ENCODE data around the gene RACGAP1.

RACGAP1 gene

DNA sequence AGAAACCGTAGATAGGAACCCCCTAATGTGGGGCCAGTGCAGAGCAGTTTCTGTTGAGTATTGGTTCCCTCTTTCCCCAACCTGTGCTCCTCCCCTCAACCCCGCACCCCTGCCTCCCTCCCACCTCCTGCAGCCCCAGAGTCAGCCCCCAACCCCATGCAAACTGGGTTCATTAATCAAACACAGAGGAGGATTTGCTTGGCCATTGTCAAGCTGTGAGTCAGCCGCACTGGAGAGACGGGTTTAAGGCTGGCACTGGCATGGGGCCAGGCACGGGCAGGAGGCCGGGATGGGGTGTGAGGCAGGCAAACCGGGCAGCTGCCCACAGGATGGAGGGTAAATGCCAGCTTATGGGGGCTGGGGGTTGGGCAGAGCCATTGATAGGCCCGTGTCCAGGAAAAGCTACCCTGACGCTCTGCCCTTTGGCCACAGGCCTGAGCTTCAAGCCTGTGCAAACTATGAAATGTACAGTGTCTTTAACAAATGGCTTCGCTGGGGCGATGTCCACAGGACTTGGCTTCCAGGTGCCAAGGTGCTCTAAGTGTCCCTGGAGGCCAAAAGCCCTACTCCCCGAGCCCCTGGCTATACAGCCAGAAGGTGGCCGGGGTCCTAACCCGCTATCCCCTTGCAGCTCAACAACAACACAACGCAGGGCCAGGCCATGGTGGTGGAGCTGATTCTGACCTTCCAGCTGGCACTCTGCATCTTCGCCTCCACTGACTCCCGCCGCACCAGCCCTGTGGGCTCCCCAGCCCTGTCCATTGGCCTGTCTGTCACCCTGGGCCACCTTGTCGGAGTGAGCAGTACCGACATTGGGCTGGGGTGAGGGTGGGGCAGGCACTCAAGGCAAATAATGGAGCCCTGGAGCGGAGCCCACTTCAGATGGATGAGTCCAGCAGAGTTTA lies 62.2 kb downstream of the RACGAP1 start:
- no peak for DNase-seq (ENCODE audit: low read depth, low spot score)
- H3K4me3 ChIP-seq (ENCODE audit: low read depth, low read length): no peak overlapping the region
- in situ Hi-C loops (cut with HindIII; ENCODE audit: low sequenced_read_pairs): no loop called here
- TF ChIP-seq, protein P1, sequence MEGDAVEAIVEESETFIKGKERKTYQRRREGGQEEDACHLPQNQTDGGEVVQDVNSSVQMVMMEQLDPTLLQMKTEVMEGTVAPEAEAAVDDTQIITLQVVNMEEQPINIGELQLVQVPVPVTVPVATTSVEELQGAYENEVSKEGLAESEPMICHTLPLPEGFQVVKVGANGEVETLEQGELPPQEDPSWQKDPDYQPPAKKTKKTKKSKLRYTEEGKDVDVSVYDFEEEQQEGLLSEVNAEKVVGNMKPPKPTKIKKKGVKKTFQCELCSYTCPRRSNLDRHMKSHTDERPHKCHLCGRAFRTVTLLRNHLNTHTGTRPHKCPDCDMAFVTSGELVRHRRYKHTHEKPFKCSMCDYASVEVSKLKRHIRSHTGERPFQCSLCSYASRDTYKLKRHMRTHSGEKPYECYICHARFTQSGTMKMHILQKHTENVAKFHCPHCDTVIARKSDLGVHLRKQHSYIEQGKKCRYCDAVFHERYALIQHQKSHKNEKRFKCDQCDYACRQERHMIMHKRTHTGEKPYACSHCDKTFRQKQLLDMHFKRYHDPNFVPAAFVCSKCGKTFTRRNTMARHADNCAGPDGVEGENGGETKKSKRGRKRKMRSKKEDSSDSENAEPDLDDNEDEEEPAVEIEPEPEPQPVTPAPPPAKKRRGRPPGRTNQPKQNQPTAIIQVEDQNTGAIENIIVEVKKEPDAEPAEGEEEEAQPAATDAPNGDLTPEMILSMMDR (IDR thresholded peaks at IDR 0.05; ENCODE audit: low read depth, low read length): no peak

- in situ Hi-C loops (cut with HindIII; ENCODE audit: low sequenced_read_pairs): no loop called here
- no peak for DNase-seq (ENCODE audit: low read depth, low spot score)
- TF ChIP-seq, protein P1 (IDR thresholded peaks at IDR 0.05; ENCODE audit: low read depth, low read length): no peak
- H3K4me3 ChIP-seq (ENCODE audit: low read depth, low read length): no peak overlapping the region
Observed at GRCh38 chr12:49961993-49962764, 63.1 kb downstream of the RACGAP1 start.

DNA sequence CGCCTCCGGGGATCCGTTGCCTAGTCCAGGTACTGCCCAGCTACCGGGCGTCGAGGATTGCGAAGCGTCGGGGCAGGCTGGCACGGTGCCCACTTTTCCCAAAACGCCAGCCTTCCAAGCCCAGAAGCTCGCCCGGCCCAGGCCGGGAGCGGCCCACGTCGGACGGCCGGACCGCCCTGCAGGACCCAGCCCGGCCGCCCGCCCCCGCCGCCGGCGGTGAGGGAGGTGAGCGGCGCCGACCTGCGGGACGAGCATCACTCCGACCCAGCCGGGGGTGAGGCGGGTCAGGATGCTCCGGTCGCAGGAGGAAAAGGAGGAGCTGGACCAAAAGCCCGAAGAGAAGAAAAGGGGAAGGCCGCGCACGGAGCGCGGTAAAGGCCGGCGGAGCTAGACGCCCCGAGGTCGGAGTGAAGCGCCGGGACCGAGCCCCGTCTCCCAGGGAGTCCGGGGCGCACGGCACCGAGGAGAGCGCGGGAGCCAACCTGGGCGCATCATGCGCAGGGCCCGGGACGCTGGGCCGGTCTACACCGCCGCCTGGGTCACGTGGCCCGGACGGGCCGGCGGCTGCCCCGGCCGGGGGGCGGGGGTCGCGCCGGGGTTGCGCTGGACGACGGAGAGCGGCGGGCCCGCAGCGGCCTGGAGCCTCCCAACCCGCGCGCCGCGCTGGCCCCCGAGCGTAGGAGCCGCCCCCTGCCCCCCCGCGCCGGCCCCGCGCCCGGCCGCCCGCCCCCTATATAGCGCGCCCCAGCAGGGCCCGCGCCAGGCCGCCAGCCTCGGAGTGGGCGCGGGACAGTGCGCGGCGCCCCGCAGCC lies 64.0 kb downstream of the RACGAP1 start, which contains the start of gene AQP5:
AQP5 (plus strand) TSS at position 762 of the 812 bp plus-strand sequence. CDS start 146 bp downstream, outside the sequence.
- in situ Hi-C loops (cut with HindIII; ENCODE audit: low sequenced_read_pairs): no loop called here
- no peak for DNase-seq (ENCODE audit: low read depth, low spot score)
- H3K4me3 ChIP-seq (ENCODE audit: low read depth, low read length): no peak within 1 kb of the TSS
- TF ChIP-seq, protein P1 (IDR thresholded peaks at IDR 0.05; ENCODE audit: low read depth, low read length): no peak

DNA sequence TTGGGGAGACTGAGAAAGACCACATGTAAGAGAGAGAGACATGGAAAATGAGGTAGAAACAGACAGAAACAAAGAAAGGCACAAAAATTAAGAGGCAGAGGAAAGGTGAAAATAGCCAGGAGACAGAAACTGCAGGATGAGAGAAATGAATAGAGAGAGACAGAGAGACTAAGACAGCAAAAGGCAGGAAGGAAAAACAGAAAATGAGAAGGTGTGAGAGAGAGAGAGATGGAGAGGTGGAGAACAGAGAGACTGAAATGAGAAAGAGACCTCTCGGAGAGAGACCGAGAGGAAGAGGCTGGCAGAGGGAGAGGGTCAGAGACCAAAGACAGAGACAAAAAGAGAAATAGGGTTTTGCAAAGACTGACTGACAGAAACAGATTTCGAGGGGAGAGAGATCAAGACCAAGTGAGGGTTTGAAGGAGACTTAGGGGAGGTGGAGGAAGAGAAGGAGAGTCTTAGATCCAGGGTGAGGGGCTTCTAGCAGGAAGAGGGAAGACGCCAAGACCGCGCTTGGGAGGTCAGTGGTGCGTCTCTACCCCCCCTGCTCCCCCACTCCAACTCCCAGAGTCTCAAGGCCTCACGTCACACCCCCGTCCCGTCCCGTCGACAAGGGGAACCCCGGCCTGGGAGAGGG lies 64.7 kb downstream of the RACGAP1 start:
- H3K4me3 ChIP-seq (ENCODE audit: low read depth, low read length): no peak overlapping the region
- no peak for DNase-seq (ENCODE audit: low read depth, low spot score)
- in situ Hi-C loops (cut with HindIII; ENCODE audit: low sequenced_read_pairs): no loop called here
- TF ChIP-seq, protein P1 (IDR thresholded peaks at IDR 0.05; ENCODE audit: low read depth, low read length): no peak

DNA sequence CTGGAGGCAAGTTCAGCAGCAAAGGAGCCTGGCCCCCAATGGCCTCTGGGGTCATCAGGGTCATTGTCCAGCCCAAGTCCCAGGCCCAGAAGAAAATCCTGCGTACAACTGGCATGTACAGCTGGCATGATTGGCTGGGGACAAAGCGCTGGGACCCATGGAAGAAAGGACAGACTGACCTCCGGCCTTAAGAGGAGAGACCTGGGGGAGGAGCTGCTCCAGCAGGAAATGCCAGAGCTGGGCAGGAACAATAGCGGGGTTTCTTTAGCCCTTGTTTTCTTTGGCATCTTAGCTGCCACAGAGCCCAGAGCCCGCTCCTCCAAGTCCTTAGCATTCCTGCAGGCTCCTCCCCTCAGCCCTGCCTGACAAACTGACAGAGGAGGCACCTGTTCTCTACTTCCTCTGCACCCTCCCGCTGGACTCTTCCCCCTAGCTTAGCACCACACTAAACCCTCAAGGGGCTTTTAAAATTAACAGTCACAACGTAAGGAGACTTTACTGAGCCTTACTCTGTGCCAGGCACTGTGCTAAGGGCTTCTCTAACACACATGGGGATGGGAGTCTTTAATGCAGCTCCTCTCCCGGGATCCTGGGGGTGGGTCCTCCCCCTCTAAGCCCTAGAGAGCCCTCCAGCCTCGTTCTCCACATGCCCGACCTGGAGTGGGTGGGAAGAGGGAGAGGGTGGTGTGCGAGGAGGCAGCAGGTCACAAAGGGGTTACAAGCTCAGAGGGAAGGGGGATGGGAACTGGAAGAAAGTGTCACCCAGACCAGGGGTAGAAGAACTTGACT lies 65.4 kb downstream of the RACGAP1 start:
- peak; percentile 22 for DNase-seq (ENCODE audit: low read depth, low spot score)
- TF ChIP-seq, protein P1 (IDR thresholded peaks at IDR 0.05; ENCODE audit: low read depth, low read length): no peak
- no peak overlapping the region for H3K4me3 ChIP-seq (ENCODE audit: low read depth, low read length)
- in situ Hi-C loops (cut with HindIII; ENCODE audit: low sequenced_read_pairs): no loop called here
